ENCODE results near the gene LINGO1.

Gene LINGO1

GRCh38 chr15:77632534-77633133 lies at the start of gene LINGO1:
Gene LINGO1, minus strand, starts transcription at chr15:77632912. Its CDS starts 597 bp downstream, at chr15:77632315.
- no peak for DNase-seq

- DNase-seq: no peak
These were observed 48.6 kb upstream of the LINGO1 start for GRCh38 chr15:77681362-77681761.

- DNase-seq: no peak
These were observed 44.1 kb upstream of the LINGO1 start for GRCh38 chr15:77676569-77677375.

GRCh38 chr15:77675806-77676415 lies 43.2 kb upstream of the LINGO1 start:
- no peak for DNase-seq

GRCh38 chr15:77674327-77674726 lies 41.6 kb upstream of the LINGO1 start:
- DNase-seq: no peak

GRCh38 chr15:77673866-77674265 lies 41.2 kb upstream of the LINGO1 start:
- DNase-seq: no peak

- no peak for DNase-seq
These were observed 39.4 kb upstream of the LINGO1 start for GRCh38 chr15:77672135-77672534.

GRCh38 chr15:77671362-77672056 lies 38.8 kb upstream of the LINGO1 start:
- DNase-seq: no peak

GRCh38 chr15:77670558-77671361 lies 38.0 kb upstream of the LINGO1 start:
- DNase-seq: no peak

- no peak for DNase-seq
These were observed 37.2 kb upstream of the LINGO1 start for GRCh38 chr15:77669896-77670295.

- DNase-seq: no peak
These were observed 34.9 kb upstream of the LINGO1 start for GRCh38 chr15:77667338-77668234.

- DNase-seq: no peak
These were observed 33.6 kb upstream of the LINGO1 start for GRCh38 chr15:77666296-77666660.

- no peak for DNase-seq
These were observed 33.0 kb upstream of the LINGO1 start for GRCh38 chr15:77665530-77666295.

- DNase-seq: no peak
These were observed 31.7 kb upstream of the LINGO1 start for GRCh38 chr15:77664428-77664827.

GRCh38 chr15:77663256-77663655 lies 30.5 kb upstream of the LINGO1 start:
- DNase-seq: no peak

- peak; percentile 27 for DNase-seq
These were observed 26.9 kb upstream of the LINGO1 start for GRCh38 chr15:77659350-77660321.

- DNase-seq: no peak
These were observed 25.6 kb upstream of the LINGO1 start for GRCh38 chr15:77658304-77658703.

- DNase-seq: no peak
These were observed 25.0 kb upstream of the LINGO1 start for GRCh38 chr15:77657634-77658238.

GRCh38 chr15:77656294-77656693 lies 23.6 kb upstream of the LINGO1 start:
- DNase-seq: no peak

All from stimulated activated CD4-positive, alpha-beta T cell treated with anti-CD3 and anti-CD28 coated beads, Interleukin-4, amount 100 ng/mL, for 24 hours (primary cell).